ENCODE results near the gene TPGS2. TPM values are rescaled to one million over a fixed set of nuclear protein-coding genes. Genes with fewer than 3 reads are reported as not detected.
A peak's percentile ranks its signal among the peaks of the same experiment; 100 is the strongest.

Gene TPGS2
- total and polyA plus RNA-seq, 2 experiments from 2014 or later, result 194 to 209 TPM

DNA sequence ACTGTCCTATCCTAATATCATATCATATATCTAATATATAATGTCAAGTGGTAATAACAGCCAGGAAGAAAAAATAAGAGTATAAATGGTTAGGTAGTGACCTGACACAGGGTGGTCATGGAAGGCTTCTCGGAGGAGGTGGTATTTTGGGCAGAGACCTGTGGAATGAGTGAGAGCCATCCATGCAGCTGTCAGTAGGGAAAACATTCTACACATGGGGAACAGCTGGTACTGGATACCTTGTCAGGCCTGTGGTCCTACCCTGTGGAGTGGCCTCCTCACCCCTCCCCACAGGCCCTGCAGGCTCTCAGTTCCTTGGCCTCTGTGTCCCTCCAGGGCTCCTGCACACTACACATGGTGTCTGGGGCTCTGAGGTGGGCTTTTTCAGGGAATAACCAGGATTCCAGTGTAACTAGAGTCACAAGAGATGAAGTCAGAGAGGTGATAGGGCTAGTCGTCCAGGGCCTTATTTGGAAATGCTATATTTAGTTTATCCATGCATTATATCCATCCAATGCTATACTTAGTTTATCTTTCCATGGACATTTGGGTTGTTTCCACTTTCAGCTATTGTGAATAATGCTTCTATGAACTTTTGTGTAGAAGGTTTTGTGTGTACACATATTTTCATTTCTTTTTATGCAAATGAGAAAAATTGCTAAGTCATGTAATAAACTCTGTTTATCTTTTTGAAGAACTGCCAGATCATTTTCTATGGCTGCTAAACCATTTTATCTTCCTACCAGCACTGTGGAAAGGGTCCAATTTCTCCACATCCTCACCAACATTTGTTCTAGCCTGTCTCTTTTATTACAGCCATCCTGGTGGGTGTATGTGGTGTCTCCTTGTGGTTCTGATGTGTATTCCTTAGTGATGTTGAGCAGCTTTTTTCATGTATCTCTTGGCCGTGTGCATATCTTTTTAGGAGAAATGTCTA is 75.6 kb downstream of the TPGS2 start:
- Histone ChIP-seq H3K9me3 (ENCODE audit: low read depth) (no peaks in the 10 kb centered on the region), H2AFZ (no peak overlapping the region), H3K9me2 (ENCODE audit: insufficient read depth) (no peaks in the 10 kb centered on the region), H3K79me2 (ENCODE audit: insufficient read depth) (no peaks in the 10 kb centered on the region), H3K36me3 (ENCODE audit: low read depth) (no peaks in the 10 kb centered on the region), H3K9ac (no peak overlapping the region), H3F3A (ENCODE audit: insufficient read depth) (peaks cover 6% of the 10 kb centered on the region; the same call in 1 of the 2 replicates), H3K4me2 (ENCODE audit: unreplicated experiment) (no peak overlapping the region), H3K4me1 (ENCODE audit: insufficient read depth) (peaks cover 27% of the 10 kb centered on the region), H3K27ac (no peak overlapping the region), H3K27me3 (replicated peaks; ENCODE audit: insufficient read depth) (no peaks in the 10 kb centered on the region), H4K20me1 (ENCODE audit: insufficient read depth) (no peaks in the 10 kb centered on the region), H3K4me3 (no peak overlapping the region)
- no peak for TF ChIP-seq EZH2 (IDR thresholded peaks at IDR 0.05; ENCODE audit: insufficient read depth, poor library complexity, severe bottlenecking)
- no peak for TF ChIP-seq EZH2phosphoT487 (IDR thresholded peaks at IDR 0.05; ENCODE audit: insufficient read depth, low read depth)
- WGBS, 2 experiments (ENCODE audit: low coverage in 1 of 2, low lambda C conversion rate in 2 of 2, missing lambda C conversion rate in 2 of 2), result 68 to 71% methylated on average over 3 of the region's 3 CpGs
- no peak for DNase-seq
- in situ Hi-C loops (cut with MboI), result no loop called here

DNA sequence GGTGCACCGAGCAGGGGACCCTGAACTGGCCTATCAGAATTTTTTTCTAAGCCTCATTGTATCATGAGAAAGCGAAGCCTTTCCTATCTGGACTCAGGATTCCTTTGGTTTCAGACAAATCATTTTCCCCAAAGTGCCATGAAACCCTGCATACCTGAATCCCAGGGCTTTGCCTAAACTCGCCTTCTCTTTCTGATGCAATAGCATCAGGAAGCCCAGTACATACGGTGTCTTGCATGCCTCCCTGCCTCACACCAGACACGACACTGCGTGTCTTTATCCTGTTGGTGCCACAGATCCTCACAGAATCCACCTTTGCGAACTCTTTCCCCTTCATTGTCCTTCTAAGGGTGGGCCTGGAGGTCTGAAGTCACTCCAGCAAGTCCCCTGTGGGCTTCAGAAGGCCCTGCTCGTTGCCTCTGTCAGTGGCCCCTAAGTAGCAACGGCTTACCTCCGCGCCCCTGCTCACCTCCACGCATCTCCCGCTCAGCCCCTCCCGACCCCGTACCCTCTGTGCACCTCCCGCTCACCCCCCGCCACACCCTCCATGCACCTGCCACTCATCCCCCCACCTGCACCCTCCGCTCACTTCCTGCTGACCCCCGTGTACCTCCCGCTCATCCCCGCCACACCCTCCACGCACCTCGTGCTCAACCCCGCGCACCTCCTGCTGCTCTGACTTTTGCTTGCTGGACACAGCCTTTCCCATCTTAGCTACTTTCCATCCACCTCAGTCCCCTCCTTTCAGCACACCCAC is 83.4 kb downstream of the TPGS2 start:
- no peaks in the 10 kb centered on the region for H3K9me2 ChIP-seq (ENCODE audit: insufficient read depth)
- no peaks in the 10 kb centered on the region for H4K20me1 ChIP-seq (ENCODE audit: insufficient read depth)
- no peak for DNase-seq
- H3K4me3 ChIP-seq, result no peak overlapping the region
- 84 to 88% methylated on average over 16 to 25 of the region's 25 CpGs for WGBS, 2 experiments (ENCODE audit: low coverage in 1 of 2, low lambda C conversion rate in 2 of 2, missing lambda C conversion rate in 2 of 2)
- no peaks in the 10 kb centered on the region for H3F3A ChIP-seq (ENCODE audit: insufficient read depth)
- in situ Hi-C loops (cut with MboI), result no loop called here
- no peaks in the 10 kb centered on the region for H3K9me3 ChIP-seq (ENCODE audit: low read depth)
- no peak overlapping the region for H3K27ac ChIP-seq
- TF ChIP-seq EZH2phosphoT487 (IDR thresholded peaks at IDR 0.05; ENCODE audit: insufficient read depth, low read depth) (no peak), EZH2 (IDR thresholded peaks at IDR 0.05; ENCODE audit: insufficient read depth, poor library complexity, severe bottlenecking) (no peak)
- peaks cover 12% of the 10 kb centered on the region for H3K4me1 ChIP-seq (ENCODE audit: insufficient read depth)
- H2AFZ ChIP-seq, result no peak overlapping the region
- no peak overlapping the region for H3K9ac ChIP-seq
- H3K36me3 ChIP-seq (ENCODE audit: low read depth), result no peaks in the 10 kb centered on the region
- no peaks in the 10 kb centered on the region for H3K27me3 ChIP-seq (replicated peaks; ENCODE audit: insufficient read depth)
- H3K4me2 ChIP-seq (ENCODE audit: unreplicated experiment), result no peak overlapping the region
- no peaks in the 10 kb centered on the region for H3K79me2 ChIP-seq (ENCODE audit: insufficient read depth)

DNA sequence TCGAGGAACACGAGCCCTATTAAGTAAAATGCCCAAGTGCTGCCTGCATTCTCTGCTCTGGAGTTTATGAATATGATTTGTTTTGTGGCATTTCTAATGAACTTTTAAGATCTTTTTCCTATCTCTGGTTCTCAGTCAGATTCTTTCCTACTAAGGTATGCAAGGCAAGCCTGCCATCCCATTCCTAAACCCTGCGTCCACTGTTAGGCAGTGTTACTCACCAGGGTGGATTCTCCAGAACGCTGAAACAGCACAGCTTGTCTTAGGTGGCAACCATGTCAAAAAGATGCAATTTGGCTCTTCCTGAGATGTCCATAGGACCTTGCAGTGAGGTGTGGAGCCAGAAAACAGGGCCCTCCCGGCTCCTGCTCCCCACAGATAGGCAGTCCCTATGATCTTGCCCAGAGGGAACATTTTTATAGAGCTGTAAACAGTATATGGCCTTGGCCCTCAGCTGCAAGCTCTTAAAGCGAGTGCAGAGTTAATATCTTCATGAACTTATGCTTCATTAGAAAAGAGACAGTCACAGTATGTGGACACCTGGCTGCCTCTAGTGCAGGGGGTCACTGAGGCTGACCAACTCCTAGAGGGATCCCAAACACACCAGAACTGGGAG is 84.4 kb downstream of the TPGS2 start:
- 79 to 83% methylated on average over 6 of the region's 6 CpGs for WGBS, 2 experiments (ENCODE audit: low coverage in 1 of 2, low lambda C conversion rate in 2 of 2, missing lambda C conversion rate in 2 of 2)

More for the DNA sequence above, 84.4 kb downstream of the TPGS2 start:
- H3K9ac ChIP-seq, result no peak overlapping the region
- H3K9me3 ChIP-seq (ENCODE audit: low read depth), result no peaks in the 10 kb centered on the region
- no peak overlapping the region for H3K4me3 ChIP-seq
- H3K4me2 ChIP-seq (ENCODE audit: unreplicated experiment), result no peak overlapping the region
- peak; percentile 77 for DNase-seq
- H3F3A ChIP-seq (ENCODE audit: insufficient read depth), result no peaks in the 10 kb centered on the region
- in situ Hi-C loops (cut with MboI), result no loop called here
- H3K4me1 ChIP-seq (ENCODE audit: insufficient read depth), result peaks cover 12% of the 10 kb centered on the region
- H3K9me2 ChIP-seq (ENCODE audit: insufficient read depth), result no peaks in the 10 kb centered on the region
- H2AFZ ChIP-seq, result peak overlapping the region; percentile 14; the same call in 1 of the 2 replicates
- H3K36me3 ChIP-seq (ENCODE audit: low read depth), result no peaks in the 10 kb centered on the region
- no peaks in the 10 kb centered on the region for H4K20me1 ChIP-seq (ENCODE audit: insufficient read depth)
- no peaks in the 10 kb centered on the region for H3K27me3 ChIP-seq (replicated peaks; ENCODE audit: insufficient read depth)
- H3K79me2 ChIP-seq (ENCODE audit: insufficient read depth), result no peaks in the 10 kb centered on the region
- TF ChIP-seq EZH2phosphoT487 (IDR thresholded peaks at IDR 0.05; ENCODE audit: insufficient read depth, low read depth) (no peak), EZH2 (IDR thresholded peaks at IDR 0.05; ENCODE audit: insufficient read depth, poor library complexity, severe bottlenecking) (no peak)
- peak overlapping the region; percentile 33 for H3K27ac ChIP-seq

Other genes starting within 250 kb of the TPGS2 start
- gene KIAA1328, start 125 bp upstream of the TPGS2 start, total RNA-seq (2014; rRNA removed; shearing (Covaris generic)), result 3.5 and 5.8 TPM in 2 replicates
- gene KIAA1328, start 125 bp upstream of the TPGS2 start, polyA plus RNA-seq (2016; fragmentation: Nextera tagmentation; extraction: Ambion mirVana), result 3.7 and 3.9 TPM in 2 replicates